ENCODE results near the gene CTNNA2.

DNA sequence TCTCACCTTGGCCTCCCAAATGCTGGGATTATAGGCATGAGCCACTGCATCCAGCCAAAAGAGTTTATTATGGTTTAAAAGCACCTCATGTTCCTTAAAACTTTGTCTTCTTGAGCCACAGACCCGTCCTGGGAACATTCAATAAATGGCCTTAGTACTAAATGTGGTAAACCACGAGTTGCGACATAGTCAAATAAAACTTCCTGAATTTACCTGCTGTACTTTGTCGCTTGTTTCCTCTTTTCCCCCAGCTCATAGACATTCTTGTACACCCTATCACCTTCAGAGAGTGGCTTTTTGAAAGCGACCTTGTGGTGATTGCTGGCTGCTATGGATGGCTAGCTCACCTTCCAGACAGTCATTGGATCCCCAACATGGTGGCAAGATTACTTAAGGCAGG, 481.3 kb downstream of the CTNNA2 start:
- TF ChIP-seq, protein P1, sequence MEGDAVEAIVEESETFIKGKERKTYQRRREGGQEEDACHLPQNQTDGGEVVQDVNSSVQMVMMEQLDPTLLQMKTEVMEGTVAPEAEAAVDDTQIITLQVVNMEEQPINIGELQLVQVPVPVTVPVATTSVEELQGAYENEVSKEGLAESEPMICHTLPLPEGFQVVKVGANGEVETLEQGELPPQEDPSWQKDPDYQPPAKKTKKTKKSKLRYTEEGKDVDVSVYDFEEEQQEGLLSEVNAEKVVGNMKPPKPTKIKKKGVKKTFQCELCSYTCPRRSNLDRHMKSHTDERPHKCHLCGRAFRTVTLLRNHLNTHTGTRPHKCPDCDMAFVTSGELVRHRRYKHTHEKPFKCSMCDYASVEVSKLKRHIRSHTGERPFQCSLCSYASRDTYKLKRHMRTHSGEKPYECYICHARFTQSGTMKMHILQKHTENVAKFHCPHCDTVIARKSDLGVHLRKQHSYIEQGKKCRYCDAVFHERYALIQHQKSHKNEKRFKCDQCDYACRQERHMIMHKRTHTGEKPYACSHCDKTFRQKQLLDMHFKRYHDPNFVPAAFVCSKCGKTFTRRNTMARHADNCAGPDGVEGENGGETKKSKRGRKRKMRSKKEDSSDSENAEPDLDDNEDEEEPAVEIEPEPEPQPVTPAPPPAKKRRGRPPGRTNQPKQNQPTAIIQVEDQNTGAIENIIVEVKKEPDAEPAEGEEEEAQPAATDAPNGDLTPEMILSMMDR (IDR thresholded peaks at IDR 0.05) = no peak
- no peak for TF ChIP-seq POLR2A (IDR thresholded peaks at IDR 0.05)

Measured in uterus (tissue), 2 donors.